IPS-18c (cell line): ENCODE measurements around the gene ATG14.
"Not testable (repeated sequence)": the region's sequence is repeated elsewhere in the genome, so short reads cannot be mapped to it uniquely, and the experiment has no call there.

Source experiments
- H3K4me3 ChIP-seq: 2 replicates; pipeline ENCODE4 v1.7.0; 2013; ENCODE audit warnings: low read depth, mild to moderate bottlenecking, low read length, moderate library complexity; ENCODE audit not compliant: insufficient read depth
- H3K9me3 ChIP-seq: one replicate; pipeline ENCODE4 v1.6.1; 2013; ENCODE audit warnings: mild to moderate bottlenecking, low read length, moderate library complexity; ENCODE audit not compliant: control insufficient read depth, insufficient read depth

Gene ATG14

GRCh38 chr14:55411426-55412389 lies at the start of gene ATG14:
Gene ATG14 (minus strand): TSS chr14:55411830. CDS start chr14:55411822, 8 bp downstream.
- Histone ChIP-seq H3K9me3 (no peaks in the 10 kb centered on the region), H3K4me3 (peak within 1 kb of the TSS; percentile 90)

- no peak overlapping the region for H3K4me3 ChIP-seq
These were observed 47.3 kb upstream of the ATG14 start for GRCh38 chr14:55458800-55459515.

GRCh38 chr14:55457496-55457895 lies 45.9 kb upstream of the ATG14 start:
- Histone ChIP-seq H3K9me3 (no peaks in the 10 kb centered on the region), H3K4me3 (no peak overlapping the region)

More at GRCh38 chr14:55458800-55459515, 47.3 kb upstream of the ATG14 start:
- no peaks in the 10 kb centered on the region for H3K9me3 ChIP-seq

GRCh38 chr14:55456411-55456810 lies 44.8 kb upstream of the ATG14 start:
- not testable (repeated sequence) for H3K9me3 ChIP-seq

GRCh38 chr14:55454264-55455002 lies 42.8 kb upstream of the ATG14 start:
- Histone ChIP-seq H3K9me3 (no peaks in the 10 kb centered on the region), H3K4me3 (no peak overlapping the region)

More at GRCh38 chr14:55456411-55456810, 44.8 kb upstream of the ATG14 start:
- not testable (repeated sequence) for H3K4me3 ChIP-seq

GRCh38 chr14:55451950-55452349 lies 40.3 kb upstream of the ATG14 start:
- Histone ChIP-seq H3K9me3 (no peaks in the 10 kb centered on the region), H3K4me3 (no peak overlapping the region)

- no peak overlapping the region for H3K4me3 ChIP-seq
These were observed 39.8 kb upstream of the ATG14 start for GRCh38 chr14:55451398-55451797.

GRCh38 chr14:55450987-55451386 lies 39.4 kb upstream of the ATG14 start:
- H3K9me3 ChIP-seq = no peaks in the 10 kb centered on the region
- H3K4me3 ChIP-seq = no peak overlapping the region

More at GRCh38 chr14:55451398-55451797, 39.8 kb upstream of the ATG14 start:
- H3K9me3 ChIP-seq = no peaks in the 10 kb centered on the region

- H3K4me3 ChIP-seq = no peak overlapping the region
- no peaks in the 10 kb centered on the region for H3K9me3 ChIP-seq
These were observed 38.9 kb upstream of the ATG14 start for GRCh38 chr14:55450539-55450938.

GRCh38 chr14:55450124-55450523 lies 38.5 kb upstream of the ATG14 start:
- Histone ChIP-seq H3K4me3 (no peak overlapping the region), H3K9me3 (no peaks in the 10 kb centered on the region)

- H3K4me3 ChIP-seq = no peak overlapping the region
- no peaks in the 10 kb centered on the region for H3K9me3 ChIP-seq
These were observed 37.5 kb upstream of the ATG14 start for GRCh38 chr14:55449116-55449515.

- Histone ChIP-seq H3K4me3 (no peak overlapping the region), H3K9me3 (no peaks in the 10 kb centered on the region)
These were observed 36.5 kb upstream of the ATG14 start for GRCh38 chr14:55448141-55448614.

GRCh38 chr14:55446833-55447232 lies 35.2 kb upstream of the ATG14 start:
- no peak overlapping the region for H3K4me3 ChIP-seq
- no peaks in the 10 kb centered on the region for H3K9me3 ChIP-seq

- Histone ChIP-seq H3K4me3 (no peak overlapping the region), H3K9me3 (no peaks in the 10 kb centered on the region)
These were observed 34.6 kb upstream of the ATG14 start for GRCh38 chr14:55446127-55446736.

- H3K9me3 ChIP-seq = no peaks in the 10 kb centered on the region
- no peak overlapping the region for H3K4me3 ChIP-seq
These were observed 29.7 kb upstream of the ATG14 start for GRCh38 chr14:55441286-55441685.

GRCh38 chr14:55440385-55440784 lies 28.8 kb upstream of the ATG14 start, which contains the start of gene TBPL2:
Gene TBPL2 (minus strand): TSS chr14:55440616. CDS start chr14:55440449, 167 bp downstream.
- Histone ChIP-seq H3K4me3 (no peak within 1 kb of the TSS), H3K9me3 (no peaks in the 10 kb centered on the region)
